Renal pelvis (tissue), 4 donors: ENCODE measurements around the gene ZNF766. TPM values are rescaled to one million over a fixed set of nuclear protein-coding genes. Genes with fewer than 3 reads are reported as not detected.
A peak's percentile ranks its signal among the peaks of the same experiment; 100 is the strongest.
"Not testable (repeated sequence)": the region's sequence is repeated elsewhere in the genome, so short reads cannot be mapped to it uniquely, and the experiment has no call there.

ENCODE experiments used
- DNase-seq: peaks from one replicate; pipeline ENCODE4 v3.0.0-alpha.2; 2013
- polyA plus RNA-seq, 3 donors: library from polyadenylated mRNA; unstranded; fragments of 120-200 nt; gene quantifications; one replicate each; pipeline ENCODE4 v1.2.1, GENCODE V29; 2013; ENCODE audit not compliant: insufficient read length in 3 of 3

ZNF766 gene
- polyA plus RNA-seq, 3 donors, result 16.9 to 23.5 (median 18.7) TPM

DNA sequence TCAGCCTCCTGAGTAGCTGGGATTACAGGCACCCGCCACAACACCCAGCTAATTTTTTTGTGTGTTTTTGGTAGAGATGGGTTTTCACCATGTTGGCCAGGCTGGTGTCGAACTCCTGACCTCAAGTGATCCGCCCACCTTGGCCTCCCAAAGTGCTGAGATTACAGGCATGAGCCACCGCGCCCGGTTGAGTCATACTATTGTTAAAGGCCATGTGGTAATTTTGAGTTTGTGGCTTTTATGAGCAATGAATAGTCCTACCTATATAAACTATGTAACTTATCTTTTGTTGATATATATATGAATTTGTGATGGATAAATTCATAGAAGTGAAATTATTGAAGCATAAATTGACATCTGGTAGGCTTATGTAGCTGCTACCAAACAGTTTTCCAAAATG lies 3.8 kb upstream of the ZNF766 start:
- DNase-seq, result not testable (repeated sequence)

- DNase-seq, result no peak
Observed at GRCh38 chr19:52270266-52270885, 989 bp downstream of the ZNF766 start.

DNA sequence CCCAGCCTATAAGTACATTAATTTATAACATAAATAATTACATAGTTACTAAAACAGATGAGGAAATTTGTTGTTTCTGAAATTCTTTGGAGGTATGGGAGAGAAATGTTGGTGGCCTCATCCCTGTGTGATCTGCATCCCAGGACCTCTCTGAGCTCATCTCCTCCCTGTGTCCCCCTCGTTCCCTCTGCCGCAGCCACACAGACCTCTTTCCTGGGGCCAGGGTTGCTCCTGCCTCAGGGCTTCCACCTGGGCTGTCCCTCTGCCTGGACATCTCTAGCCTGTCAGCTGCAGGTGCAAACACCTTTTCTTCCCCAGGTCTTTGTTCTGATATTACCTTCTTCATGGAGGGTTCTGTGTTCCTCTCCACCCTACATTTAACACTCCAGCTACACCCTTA lies 3.9 kb downstream of the ZNF766 start:
- no peak for DNase-seq

GRCh38 chr19:52274191-52274590 lies 4.8 kb downstream of the ZNF766 start:
- no peak for DNase-seq

GRCh38 chr19:52275988-52276387 lies 6.6 kb downstream of the ZNF766 start:
- no peak for DNase-seq

DNA sequence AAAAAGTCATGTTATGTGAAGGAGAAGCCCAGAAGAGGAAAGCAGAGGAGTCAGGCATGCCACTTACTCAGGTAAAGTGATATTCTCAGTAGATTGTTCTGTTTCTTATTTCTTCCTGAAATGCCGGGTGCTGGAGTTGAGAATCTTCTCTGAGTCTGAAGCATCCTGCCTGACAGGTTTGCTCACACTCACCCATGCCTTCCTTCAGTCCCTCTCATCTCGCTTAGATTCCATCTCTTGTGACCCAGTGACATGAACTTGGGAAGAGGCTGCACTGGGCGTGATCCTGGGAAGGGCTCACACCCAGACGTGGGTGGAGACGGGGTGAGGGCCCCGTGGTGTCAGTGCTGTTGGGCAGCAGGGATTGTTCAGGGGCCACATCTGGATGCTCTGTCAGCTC lies 8.1 kb downstream of the ZNF766 start:
- DNase-seq, result no peak

GRCh38 chr19:52286256-52286655 lies 16.9 kb downstream of the ZNF766 start:
- DNase-seq, result no peak

GRCh38 chr19:52291781-52292180 lies 22.4 kb downstream of the ZNF766 start:
- DNase-seq, result no peak

- DNase-seq, result not testable (repeated sequence)
Observed at GRCh38 chr19:52292946-52293345, 23.6 kb downstream of the ZNF766 start.

- DNase-seq, result peak; percentile 0
Observed at GRCh38 chr19:52296400-52296772, 27.0 kb downstream of the ZNF766 start.

DNA sequence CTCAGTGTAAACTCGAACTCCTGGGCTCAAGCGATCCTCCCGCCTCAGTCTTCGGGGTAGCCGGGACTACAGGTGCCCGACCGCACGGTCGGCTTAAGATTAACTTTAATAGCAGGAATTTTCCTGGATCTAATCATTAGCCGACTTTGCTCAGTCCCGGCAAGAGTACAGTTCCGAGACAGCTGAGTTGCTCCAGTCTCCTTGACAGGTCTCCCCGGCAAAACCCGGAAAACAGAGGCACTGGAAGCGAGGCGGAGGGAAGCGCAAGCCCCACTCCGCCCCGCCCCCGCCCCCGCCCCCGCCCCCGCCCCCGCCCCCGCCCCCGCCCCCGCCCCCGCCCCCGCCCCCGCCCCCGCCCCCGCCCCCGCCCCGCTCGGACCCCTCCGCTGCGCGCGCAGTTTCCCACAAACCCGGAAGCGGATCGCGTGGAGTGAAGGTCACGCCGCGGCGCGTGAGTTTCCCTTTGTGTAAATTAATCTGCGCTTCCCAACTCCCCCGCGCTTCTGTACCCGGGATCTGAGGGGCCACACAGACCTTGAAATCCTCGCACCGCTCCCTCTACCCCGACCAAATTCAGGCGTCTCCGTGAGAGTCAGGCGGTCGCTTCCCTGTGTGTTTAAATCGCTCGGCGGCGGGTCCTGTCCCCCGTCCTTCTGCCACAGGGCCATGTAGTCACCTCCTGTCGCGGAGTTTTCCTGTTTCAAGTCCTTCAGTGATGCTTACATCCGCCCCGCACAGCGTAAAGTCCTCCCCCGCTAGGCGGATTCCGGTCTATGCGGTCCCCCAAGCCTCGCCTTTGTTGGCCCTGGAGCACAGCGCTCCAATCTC lies 27.6 kb downstream of the ZNF766 start, which contains the start of gene ZNF480:
ZNF480 (plus strand) TSS at position 397 of the 828 bp plus-strand sequence. CDS start 3,244 bp downstream, outside the sequence.
- peak; percentile 80 for DNase-seq

DNA sequence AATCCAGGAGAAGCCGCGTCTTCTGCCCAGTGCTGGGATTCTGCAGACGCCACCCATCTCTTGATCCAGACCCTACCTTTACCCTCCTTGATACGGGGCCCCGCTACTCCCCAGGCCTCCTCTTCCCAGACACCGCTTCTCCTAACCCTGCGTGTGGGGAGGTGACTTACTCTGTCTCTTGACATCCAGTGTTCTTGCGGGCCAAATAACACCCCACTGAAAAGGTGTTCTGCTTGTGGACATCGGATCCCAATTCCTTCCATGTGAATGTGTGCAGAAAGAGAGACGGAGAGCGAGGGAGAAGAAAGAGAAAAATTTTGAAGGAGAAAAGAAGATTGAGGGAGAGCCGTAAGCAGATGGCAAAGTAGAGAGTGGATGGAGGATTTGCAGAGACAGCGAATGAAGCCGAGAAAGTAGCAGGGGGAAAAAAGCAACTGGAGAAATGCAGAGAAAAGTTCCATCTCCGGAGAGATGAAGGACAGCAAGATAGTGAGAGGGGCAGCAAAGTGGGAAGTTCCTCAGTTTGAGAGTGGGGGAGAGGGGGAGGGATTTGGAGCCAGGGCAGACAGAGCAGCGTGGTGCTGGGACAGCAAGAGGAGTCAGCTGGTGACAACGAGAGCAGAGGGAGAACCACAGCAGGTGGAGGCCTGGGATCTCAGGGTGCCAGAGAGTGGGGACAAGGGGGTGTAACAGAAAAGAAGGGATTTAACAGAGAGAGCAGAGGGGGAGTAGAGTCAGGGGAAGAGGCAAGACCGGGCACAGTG lies 28.4 kb downstream of the ZNF766 start:
- peak; percentile 11 for DNase-seq

DNA sequence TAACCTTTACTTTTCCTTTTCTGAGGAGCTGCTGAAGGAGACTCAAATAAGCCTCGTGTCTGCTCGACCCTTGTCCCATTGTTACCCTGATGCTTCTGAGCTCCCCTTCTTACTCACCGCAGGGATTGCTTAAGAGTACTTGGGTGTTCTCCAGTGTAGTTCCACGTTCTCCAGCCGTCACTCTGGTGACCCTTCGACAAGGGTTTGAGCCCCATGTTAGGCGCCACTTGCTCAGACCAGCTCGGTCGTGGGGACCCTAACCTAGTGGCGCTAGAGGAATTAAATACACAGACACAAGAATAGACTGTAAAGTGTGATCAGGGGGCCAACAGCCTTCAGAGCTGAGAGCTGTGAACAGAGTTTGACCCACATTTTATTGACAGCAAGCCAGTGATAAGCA lies 37.9 kb downstream of the ZNF766 start:
- peak; percentile 10 for DNase-seq

GRCh38 chr19:52322429-52322828 lies 53.0 kb downstream of the ZNF766 start:
- DNase-seq, result no peak

GRCh38 chr19:52331757-52332156 lies 62.4 kb downstream of the ZNF766 start:
- DNase-seq, result no peak

GRCh38 chr19:52335768-52336116 lies 66.4 kb downstream of the ZNF766 start:
- no peak for DNase-seq

- DNase-seq, result peak; percentile 88
Observed at GRCh38 chr19:52336117-52336790, 66.9 kb downstream of the ZNF766 start, which contains the start of gene ZNF610. Gene ZNF610 (plus strand): TSS chr19:52336243. CDS start chr19:52349173, 12,930 bp downstream.

GRCh38 chr19:52336791-52337381 lies 67.5 kb downstream of the ZNF766 start:
- DNase-seq, result peak; percentile 14

- not testable (repeated sequence) for DNase-seq
Observed at GRCh38 chr19:52339022-52339421, 69.6 kb downstream of the ZNF766 start.

GRCh38 chr19:52343548-52343947 lies 74.2 kb downstream of the ZNF766 start:
- peak; percentile 83 for DNase-seq

DNA sequence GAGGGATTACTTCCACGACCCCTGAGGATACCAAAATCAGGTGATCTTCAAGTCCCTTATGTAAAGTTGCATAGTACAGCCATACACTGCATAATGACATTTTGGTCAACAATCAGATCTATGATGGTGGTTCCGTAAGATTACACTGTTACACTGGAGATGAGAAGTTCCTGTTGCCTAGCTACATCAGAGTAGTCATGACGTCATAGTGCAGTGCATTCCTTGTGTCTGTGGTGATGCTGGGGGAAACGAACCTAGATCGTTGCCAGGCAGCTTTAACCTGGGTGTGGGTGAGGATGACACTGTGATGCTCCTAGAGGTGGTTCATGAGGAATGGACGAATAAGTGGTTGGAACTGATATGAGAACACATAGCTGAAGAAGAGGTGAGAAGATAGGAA lies 75.8 kb downstream of the ZNF766 start:
- no peak for DNase-seq
